ENCODE measurements around the gene RNF135.
"Not testable (repeated sequence)": the region's sequence is repeated elsewhere in the genome, so short reads cannot be mapped to it uniquely, and the experiment has no call there.

Gene RNF135, protein sequence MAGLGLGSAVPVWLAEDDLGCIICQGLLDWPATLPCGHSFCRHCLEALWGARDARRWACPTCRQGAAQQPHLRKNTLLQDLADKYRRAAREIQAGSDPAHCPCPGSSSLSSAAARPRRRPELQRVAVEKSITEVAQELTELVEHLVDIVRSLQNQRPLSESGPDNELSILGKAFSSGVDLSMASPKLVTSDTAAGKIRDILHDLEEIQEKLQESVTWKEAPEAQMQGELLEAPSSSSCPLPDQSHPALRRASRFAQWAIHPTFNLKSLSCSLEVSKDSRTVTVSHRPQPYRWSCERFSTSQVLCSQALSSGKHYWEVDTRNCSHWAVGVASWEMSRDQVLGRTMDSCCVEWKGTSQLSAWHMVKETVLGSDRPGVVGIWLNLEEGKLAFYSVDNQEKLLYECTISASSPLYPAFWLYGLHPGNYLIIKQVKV

DNA sequence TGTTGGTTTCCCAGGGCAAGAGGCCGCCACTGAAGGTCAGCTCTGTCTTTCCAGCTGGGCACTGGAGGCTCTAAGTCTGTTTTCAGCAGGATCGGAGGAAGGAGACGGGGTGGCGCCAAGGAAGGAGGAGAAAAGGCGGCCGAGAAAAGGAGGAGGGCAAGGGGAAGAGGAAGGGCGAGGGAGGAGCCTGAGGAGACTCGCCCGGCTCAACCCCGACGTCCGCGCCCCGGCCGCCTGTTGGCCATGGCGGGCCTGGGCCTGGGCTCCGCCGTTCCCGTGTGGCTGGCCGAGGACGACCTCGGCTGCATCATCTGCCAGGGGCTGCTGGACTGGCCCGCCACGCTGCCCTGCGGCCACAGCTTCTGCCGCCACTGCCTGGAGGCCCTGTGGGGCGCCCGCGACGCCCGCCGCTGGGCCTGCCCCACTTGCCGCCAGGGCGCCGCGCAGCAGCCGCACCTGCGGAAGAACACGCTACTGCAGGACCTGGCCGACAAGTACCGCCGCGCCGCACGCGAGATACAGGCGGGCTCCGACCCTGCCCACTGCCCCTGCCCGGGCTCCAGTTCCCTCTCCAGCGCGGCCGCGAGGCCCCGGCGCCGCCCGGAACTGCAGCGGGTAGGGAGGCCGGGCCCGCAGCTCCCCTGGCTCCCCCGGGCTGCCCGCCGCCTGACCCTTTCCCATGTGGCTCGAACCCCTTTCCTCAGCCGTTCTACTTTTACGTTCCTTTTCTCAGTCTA, at the start of gene RNF135:
TSS of gene RNF135 (plus strand) at position 209 of the 737 bp plus-strand sequence. CDS start at position 244, 35 bp downstream.
- peak; percentile 40 for DNase-seq

DNA sequence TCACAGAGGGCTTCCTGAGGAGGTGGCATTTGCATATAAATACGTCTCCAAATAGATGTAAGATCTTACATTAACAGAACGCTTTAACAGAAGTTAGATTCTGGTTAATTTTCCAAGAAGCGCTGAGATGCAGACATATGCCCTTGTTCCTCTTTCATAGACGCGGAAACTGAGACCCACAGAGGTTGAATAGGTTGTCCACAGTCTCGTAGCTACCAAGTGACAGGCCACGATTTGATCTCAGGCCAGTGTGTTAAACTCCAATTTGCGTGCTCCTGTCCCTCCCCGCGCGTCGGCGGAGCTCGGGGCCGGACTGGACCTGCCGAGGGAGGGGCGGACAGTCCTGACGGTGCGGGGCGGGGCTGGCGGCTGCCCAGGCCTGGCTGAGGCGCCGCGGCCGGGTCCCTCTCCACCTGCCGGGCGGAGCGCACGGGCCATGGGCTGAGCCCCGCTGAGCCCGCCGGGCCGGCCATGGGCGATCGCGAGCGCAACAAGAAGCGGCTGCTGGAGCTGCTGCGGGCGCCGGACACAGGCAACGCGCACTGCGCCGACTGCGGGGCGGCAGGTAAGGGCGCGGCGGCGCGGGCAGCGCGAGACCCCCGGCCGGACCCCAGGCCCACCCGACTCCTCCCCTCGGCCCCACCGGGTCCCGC, 49.2 kb upstream of the RNF135 start, which contains the start of gene ADAP2:
TSS of gene ADAP2 (plus strand) at position 402 of the 653 bp plus-strand sequence. CDS start at position 472, 70 bp downstream.
- no peak for DNase-seq

- no peak for DNase-seq
Observed at GRCh38 chr17:30922235-30923030, 48.4 kb upstream of the RNF135 start.

DNA sequence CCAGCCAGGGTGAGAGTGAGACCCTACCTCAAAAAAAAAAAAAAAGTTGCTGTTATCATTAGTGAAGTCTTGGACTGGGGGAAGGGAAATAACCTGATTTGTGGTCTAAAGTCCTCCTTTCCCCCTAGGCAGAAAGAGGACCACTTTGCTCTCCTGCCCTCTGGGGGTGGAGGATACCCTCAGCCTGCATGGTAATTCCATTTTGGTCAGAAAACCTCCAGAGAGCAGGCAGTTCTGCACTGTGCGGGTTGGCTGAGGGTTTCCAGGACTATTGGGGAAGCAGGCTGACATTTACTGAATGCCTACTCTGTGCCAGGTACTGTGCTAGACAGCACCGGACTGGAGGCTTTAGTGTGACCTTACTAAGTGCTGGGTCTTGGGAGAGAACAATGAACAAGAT, 46.5 kb upstream of the RNF135 start:
- DNase-seq: no peak

DNA sequence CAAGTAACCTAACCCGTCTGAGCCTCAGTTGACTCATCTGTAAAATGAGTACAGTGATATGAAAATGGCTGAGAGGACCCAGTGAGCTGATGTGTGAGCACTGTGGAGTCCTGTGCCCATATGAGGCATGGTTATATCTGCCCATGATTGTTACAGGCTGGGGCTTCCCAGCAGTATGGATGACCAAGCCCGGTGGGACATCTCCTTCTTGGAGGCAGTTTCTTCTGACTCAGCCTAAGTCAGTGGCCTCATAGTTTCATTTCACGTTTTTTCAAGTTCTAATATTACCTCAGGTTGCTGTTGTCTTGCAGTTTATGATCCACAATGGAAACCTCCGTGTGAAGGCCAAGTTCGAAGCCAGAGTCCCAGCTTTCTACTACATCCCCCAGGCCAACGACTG, 44.3 kb upstream of the RNF135 start:
- no peak for DNase-seq

- DNase-seq: no peak
Observed at GRCh38 chr17:30927756-30928155, 43.1 kb upstream of the RNF135 start.

DNA sequence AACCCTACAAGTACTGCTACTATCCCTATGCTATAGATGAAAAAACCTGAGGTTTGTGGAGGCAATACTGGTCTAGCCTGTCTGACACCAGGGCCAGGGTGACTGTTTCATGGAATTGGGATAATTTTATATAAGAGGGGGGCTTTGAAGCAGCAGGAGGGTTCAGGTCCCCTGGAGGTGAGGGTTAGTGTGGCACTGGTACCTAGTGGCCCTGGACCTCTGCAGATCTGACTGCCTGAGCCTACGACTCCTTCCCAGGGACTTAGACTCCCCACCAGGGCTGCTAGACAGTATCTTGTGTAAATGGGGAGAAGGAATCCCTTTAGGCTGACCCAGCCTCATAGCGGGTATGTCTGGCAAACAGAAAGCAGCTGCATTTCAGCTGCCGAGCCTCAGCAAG, 42.3 kb upstream of the RNF135 start:
- no peak for DNase-seq

GRCh38 chr17:30929081-30929633, 41.7 kb upstream of the RNF135 start:
- DNase-seq: no peak

DNA sequence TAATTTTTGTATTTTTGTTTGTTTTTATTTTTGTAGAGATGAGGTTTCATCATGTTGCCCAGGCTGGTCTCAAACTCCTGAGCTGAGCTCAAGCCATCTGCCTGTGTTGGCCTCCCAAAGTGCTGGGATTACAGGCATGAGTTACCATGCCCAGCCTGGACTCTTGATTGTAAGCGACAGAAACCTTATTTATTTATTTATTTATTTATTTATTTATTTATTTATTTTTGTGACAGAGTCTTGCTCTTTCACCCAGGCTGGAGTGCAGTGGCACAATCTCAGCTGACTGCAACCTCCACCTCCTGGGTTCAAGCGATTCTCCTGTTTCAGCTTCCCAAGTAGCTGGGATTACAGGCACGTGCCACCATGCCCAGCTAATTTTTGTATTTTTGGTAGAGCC, 41.0 kb upstream of the RNF135 start:
- DNase-seq: not testable (repeated sequence)

- DNase-seq: no peak
Observed at GRCh38 chr17:30930495-30930894, 40.3 kb upstream of the RNF135 start.

DNA sequence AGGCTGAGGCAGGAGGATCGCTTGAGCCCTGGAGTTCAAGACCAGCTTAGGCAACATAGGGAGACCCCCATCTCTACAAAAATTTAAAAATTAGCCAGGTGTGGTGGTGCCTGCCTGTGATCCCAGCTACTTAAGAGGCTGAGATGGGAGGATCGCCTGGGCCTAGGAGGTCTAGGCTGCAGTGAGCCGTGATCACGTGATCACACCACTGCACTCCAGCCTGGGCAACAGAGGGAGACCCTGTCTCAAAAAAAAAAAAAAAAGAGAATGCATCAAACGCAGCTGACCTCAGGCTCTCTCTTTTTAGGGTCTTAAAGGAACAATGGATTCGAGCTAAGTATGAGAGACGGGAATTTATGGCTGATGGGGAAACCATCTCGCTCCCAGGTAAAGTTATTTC, 39.3 kb upstream of the RNF135 start:
- not testable (repeated sequence) for DNase-seq

- no peak for DNase-seq
Observed at GRCh38 chr17:30933966-30934365, 36.9 kb upstream of the RNF135 start.

DNA sequence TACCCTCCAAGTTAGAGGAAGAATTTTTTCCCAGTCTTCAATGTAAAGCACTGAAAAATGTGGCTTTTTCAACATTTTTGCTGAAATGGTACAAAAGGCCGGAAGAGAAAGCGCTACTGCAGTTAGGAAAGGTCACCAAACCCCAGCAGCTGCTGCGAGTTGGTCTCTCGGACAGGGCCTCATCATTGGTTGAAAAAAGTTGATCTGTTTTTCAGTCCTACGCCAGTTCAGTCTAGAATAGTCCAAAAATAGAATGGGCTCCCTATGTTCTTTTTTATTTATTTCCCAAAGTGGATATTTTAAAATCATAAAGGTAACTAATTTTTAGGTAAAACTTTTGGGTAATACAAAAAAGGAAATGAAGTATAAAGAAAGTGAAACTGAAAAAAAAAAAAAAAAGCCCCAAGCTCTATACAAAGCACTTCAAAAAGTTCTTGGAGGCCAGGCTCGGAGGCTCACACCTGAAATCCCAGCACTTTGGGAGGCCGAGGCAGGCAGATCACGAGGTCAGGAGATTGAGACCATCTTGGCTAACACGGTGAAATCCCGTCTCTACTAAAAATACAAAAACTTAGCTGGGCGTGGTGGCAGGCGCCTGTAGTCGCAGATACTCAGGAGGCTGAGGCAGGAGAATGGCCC, 31.7 kb upstream of the RNF135 start:
- DNase-seq: no peak

DNA sequence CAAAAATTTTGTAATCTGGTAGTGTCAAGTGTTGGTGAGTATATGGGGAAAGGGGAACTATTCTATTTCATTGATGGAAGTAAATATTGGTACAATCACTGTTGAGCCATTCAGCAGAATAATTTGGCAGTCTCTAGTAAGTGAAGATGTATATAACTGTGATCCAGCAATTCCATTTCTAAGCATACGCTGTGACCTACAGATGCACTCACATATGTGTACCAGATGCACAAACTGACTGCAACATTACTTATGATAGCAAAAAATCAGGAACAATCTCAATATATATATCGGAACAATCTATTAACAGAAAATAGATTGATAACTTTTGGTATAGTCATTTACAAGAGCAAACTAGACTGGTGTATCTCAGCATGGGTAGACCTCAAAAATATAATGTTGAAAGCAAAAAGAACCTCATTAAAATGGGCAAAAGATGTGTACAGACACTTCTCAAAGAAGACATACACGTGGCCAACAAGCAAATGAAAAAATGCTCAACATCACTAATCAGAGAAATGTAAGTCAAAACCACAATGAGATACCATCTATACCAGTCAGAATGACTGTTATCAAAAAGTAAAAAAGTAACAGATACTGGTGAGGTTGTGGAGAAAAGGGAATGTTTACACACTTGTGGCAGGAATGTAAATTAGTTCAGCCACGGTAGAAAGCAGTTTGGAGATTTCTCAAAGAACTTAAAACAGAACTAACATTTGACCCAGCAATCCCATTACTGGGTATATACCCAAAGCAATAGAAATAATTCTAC, 28.3 kb upstream of the RNF135 start:
- no peak for DNase-seq

- DNase-seq: no peak
Observed at GRCh38 chr17:30947796-30948195, 23.0 kb upstream of the RNF135 start.

GRCh38 chr17:30950189-30950588, 20.6 kb upstream of the RNF135 start:
- DNase-seq: no peak

- no peak for DNase-seq
Observed at GRCh38 chr17:30950669-30951399, 20.0 kb upstream of the RNF135 start.

DNA sequence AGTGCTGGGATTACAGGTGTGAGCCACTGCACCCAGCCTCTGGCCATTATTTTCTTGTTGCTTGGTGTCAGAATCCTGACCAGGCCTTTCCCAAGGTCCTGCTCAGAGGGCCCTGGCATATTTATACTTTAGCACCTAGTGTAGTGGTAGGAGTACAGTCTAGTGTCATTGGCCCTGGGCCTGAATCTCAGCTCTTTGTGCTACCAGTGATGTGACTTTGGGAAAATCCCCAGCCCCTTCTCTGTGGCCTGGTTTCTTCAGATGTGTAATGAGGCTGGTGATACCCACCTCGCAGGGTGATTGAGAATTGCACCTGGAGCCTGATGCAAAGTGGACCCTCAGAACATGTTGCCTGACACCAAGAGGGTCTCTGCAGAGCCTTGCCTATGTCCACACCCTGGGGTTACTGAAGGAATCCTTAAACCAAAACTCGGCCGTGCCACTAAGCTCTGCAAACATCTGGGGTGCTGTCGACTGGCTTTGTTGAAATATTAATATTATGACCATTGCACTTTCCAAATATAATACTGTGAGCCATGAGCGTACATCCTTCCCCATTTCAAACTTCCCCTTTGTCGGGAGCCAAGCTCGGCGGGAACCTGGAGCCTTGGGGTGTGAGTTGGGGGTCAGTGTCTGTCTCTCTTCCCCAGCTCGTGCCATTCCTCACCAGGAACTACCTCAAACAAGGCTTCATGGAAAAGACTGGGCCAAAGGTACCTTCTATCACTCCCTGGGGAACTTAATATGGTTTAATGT, 18.0 kb upstream of the RNF135 start:
- no peak for DNase-seq

- DNase-seq: no peak
Observed at GRCh38 chr17:30954046-30954830, 16.6 kb upstream of the RNF135 start.

All from activated gamma-delta T cell treated with Interleukin-2 at 50 U/mL for 16 hours (primary cell).